Testis (tissue), 3 donors: ENCODE measurements around the gene DAZAP1. TPM values are rescaled to one million over a fixed set of nuclear protein-coding genes. Genes with fewer than 3 reads are reported as not detected.

Experiments used
- DNase-seq: peaks from one replicate; pipeline ENCODE4 v3.0.0-alpha.2; 2019
- H3K27ac ChIP-seq, 2 donors: fragments of 200-600 bp; sonication (generic); one replicate each; pipeline ENCODE4 v1.5.1; 2019
- H3K27me3 ChIP-seq: fragments of 200-600 bp; sonication (generic); one replicate; pipeline ENCODE4 v1.5.1; 2019
- H3K36me3 ChIP-seq: fragments of 200-600 bp; sonication (generic); one replicate; pipeline ENCODE4 v1.5.1; 2017; ENCODE audit warnings: low read depth; ENCODE audit errors: missing control alignments
- H3K4me1 ChIP-seq: fragments of 200-600 bp; sonication (generic); one replicate; pipeline ENCODE4 v1.5.1; 2019
- H3K4me3 ChIP-seq, 2 donors: fragments of 200-600 bp; sonication (generic); one replicate each; pipeline ENCODE4 v1.5.1; 2017 to 2019
- H3K9me3 ChIP-seq: fragments of 200-600 bp; sonication (generic); one replicate; pipeline ENCODE4 v1.5.1; 2017
- POLR2A ChIP-seq: fragments of 450-650 bp; IDR thresholded peaks from one replicate; pipeline ENCODE4 v1.6.1; 2017; ENCODE audit warnings: antibody characterized with exemption, mild to moderate bottlenecking, moderate library complexity
- WGBS, 2 donors: methylation state at CpG; one replicate each; pipeline ENCODE4 v1.1.5; 2018; 5-methylcytosine and 5-hydroxymethylcytosine counted together
- intact Hi-C: fragments of 100-400 bp; cut with DNase I; formaldehyde crosslinking; loops from one replicate; pipeline ENCODE4 v1.15.1; 2023; ENCODE audit warnings: low total_unique reads
- polyA plus RNA-seq: library from polyadenylated mRNA; stranded (reverse); fragments of 350-450 nt; fragmentation: Illumina TruSeq; extraction: RNeasy Lipid Tissue Mini Kit (QIAGEN cat#74804); gene quantifications from one replicate; pipeline ENCODE4 v1.2.3, GENCODE V29; 2014; ENCODE audit warnings: low read depth, low replicate concordance; ENCODE audit not compliant: insufficient read depth
- total RNA-seq, 2 donors: library from RNA; depleted of rRNA; stranded (reverse); fragments of >200 nt; gene quantifications; one replicate each; pipeline ENCODE4 v1.2.3, GENCODE V29; 2016
- TF ChIP-seq, protein P1 (sequence below), 3 experiments: fragments of 450-650 bp in 2 of 3; fragments of 200-600 bp in 1 of 3; sonication (generic) in 1 of 3; IDR thresholded peaks; one replicate each; pipeline ENCODE4 v1.5.1; 2016 to 2019; ENCODE audit warnings: antibody characterized with exemption in 3 of 3, mild to moderate bottlenecking in 2 of 3, moderate library complexity in 1 of 3

Gene DAZAP1
- total and polyA plus RNA-seq, 3 donors from 2014 or later: 97.9 to 215 (median 99.6) TPM

DNA sequence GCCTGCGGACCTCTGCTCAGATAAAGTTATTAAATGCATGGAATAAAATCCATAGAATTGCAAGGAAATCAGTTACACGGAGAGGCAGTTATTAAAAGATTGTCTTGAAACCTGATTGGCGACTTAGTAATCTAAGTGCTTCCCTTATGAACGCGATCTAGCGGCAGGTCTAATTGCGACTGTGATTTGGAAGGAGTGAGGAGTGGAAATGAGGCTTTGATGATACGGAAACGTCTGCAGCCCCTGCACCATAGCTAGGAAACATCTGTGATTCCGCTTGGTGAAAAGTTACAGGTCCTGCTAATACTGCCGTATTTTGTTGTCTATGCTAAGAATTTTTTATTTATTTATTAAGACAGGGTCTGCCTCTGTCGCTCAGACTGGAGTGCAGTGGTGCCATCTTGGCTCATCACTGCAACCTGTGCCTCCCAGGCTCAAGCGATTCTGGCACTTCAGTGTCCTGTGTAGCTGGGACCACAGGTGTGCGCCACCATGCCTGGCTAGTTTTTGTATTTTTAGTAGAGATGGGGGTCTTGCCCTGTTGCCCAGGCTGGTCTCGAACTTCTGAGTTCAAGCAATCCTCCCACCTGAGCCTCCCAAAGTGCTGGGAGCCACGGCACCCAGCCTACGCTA lies 22.8 kb upstream of the DAZAP1 start:
- no peak for DNase-seq
- no peaks in the 10 kb centered on the region for H3K36me3 ChIP-seq
- 23 to 27% methylated on average over 17 of the region's 17 CpGs for WGBS, 2 donors
- H3K4me1 ChIP-seq: peaks cover 15% of the 10 kb centered on the region
- intact Hi-C loops: no loop called here
- TF ChIP-seq, protein P1, sequence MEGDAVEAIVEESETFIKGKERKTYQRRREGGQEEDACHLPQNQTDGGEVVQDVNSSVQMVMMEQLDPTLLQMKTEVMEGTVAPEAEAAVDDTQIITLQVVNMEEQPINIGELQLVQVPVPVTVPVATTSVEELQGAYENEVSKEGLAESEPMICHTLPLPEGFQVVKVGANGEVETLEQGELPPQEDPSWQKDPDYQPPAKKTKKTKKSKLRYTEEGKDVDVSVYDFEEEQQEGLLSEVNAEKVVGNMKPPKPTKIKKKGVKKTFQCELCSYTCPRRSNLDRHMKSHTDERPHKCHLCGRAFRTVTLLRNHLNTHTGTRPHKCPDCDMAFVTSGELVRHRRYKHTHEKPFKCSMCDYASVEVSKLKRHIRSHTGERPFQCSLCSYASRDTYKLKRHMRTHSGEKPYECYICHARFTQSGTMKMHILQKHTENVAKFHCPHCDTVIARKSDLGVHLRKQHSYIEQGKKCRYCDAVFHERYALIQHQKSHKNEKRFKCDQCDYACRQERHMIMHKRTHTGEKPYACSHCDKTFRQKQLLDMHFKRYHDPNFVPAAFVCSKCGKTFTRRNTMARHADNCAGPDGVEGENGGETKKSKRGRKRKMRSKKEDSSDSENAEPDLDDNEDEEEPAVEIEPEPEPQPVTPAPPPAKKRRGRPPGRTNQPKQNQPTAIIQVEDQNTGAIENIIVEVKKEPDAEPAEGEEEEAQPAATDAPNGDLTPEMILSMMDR (IDR thresholded peaks at IDR 0.05): no peak
- no peak for TF ChIP-seq POLR2A
- H3K4me3 ChIP-seq: peak overlapping the region; percentile 78 to 87
- H3K27ac ChIP-seq: peak overlapping the region; percentile 76 to 83
- H3K27me3 ChIP-seq: no peaks in the 10 kb centered on the region
- H3K9me3 ChIP-seq: no peaks in the 10 kb centered on the region

DNA sequence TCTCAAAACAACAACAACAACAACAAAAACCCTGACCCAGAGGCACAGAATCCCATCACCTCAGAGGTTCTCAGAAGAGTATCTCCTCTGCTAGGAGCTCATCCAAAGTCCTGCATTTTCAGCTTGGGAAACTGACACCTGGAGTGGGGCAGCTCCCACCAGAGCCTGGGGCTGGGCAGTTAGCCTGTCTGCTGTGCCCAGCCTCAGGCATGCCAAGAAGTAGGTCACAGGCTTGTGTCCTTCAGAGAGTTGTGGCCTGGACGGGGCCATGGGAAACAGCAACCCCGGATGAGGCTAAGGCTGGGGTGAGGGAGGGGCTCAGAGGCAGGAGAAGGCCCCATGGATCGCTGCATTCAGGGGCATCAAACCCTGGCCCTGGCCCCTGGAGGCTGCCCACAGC lies 21.6 kb upstream of the DAZAP1 start:
- Histone ChIP-seq H3K9me3 (no peaks in the 10 kb centered on the region), H3K27ac (no peak overlapping the region), H3K27me3 (no peaks in the 10 kb centered on the region), H3K4me3 (no peak overlapping the region), H3K36me3 (no peaks in the 10 kb centered on the region), H3K4me1 (peaks cover 15% of the 10 kb centered on the region)
- intact Hi-C loops: no loop called here
- 81% methylated on average over 3 of the region's 3 CpGs; no CpG with 5 or more reads in 1 of the 2 donors for WGBS, 2 donors
- no peak for DNase-seq
- no peak for TF ChIP-seq POLR2A
- TF ChIP-seq, protein P1 (IDR thresholded peaks at IDR 0.05): no peak

DNA sequence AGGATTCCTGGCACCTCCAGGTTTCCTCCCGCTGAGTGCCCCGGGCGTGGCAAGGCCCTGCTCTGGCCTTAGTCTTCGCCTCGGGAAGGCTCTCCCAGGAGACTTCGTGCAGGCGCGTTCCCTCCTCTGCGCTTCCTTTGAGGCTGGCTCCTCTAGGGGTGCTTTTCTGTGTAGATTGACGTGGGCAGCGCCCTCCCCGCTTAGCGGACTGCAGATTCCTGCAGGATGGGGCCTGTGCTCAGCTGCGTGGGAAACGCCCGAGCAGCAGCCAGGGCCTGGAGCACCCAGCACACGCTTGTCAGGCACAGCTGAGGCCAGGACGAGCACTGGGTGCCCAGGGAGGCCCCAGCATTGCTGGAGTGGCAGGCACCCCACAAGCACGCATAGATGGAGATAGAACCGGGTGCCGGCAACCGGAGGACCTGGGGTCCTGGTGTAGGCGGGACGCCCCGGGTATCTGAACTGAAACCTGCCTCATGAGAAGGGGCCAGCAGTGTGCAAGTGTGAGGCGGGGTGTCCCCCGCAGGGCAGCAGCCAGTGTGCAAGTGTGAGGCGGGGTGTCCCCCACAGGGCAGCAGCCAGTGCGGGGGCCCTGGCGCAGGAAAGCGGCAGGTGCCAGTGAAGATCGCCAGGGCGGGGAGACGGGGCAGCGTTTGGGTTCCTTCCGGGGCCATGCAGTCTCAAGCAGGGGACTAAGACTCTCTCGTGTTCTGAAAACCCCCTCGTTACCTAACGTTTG lies 20.3 kb upstream of the DAZAP1 start:
- H3K27me3 ChIP-seq: no peaks in the 10 kb centered on the region
- no peak overlapping the region for H3K4me3 ChIP-seq
- TF ChIP-seq, protein P1 (IDR thresholded peaks at IDR 0.05): no peak
- TF ChIP-seq POLR2A: no peak
- no peaks in the 10 kb centered on the region for H3K36me3 ChIP-seq
- WGBS, 2 donors: 90 to 92% methylated on average over 15 to 39 of the region's 39 CpGs
- intact Hi-C loops: no loop called here
- no peak for DNase-seq
- H3K9me3 ChIP-seq: no peaks in the 10 kb centered on the region
- peaks cover 8% of the 10 kb centered on the region for H3K4me1 ChIP-seq
- H3K27ac ChIP-seq: no peak overlapping the region

DNA sequence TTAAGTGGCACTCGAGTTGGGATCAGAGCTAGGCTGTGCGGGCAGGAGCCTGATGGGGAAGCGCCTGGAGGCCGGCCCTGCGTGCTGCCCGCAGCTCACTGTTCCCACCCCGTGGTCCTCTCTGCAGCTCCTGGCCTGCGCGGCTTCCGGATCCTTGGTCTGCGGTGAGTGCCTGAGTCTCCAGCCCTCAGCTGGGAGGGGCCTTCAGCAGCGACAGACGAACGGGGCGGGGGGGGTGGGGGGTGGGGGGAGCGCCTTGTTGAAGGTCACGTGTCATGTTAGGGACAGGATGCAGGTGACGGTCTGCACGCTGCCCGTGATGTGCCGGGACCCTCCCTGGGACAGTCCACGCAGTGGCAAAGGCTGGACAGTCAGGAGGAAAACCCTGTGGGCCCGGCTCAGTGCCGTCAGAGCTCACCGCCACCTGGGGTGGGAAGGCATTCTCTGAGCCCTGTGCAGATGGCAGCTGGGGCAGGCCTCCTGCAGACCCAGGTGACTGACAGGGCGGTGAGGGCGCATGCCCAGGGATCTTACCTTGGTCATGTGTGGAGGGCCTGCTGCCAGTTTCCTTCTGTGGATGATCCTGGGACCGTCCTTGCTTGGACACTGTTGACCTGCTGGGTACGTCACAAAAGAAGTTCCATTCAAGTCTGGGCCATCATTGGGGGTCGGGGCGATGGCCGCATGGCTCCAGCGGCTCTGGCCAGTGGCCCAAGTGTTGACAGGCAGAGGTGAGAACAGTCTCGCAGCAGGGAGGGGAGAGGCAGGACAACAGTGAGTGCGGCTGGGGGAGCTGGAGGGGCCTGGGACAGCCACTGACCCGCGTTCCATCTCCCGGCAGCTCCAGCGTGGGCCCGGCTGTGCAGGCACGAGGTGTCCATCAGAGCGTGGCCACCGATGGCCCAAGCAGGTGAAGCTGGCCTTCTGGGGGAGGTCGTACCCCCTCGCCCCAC lies 19.4 kb upstream of the DAZAP1 start:
- intact Hi-C loops: no loop called here

More for the DNA sequence above, 19.4 kb upstream of the DAZAP1 start:
- H3K4me3 ChIP-seq: no peak overlapping the region
- H3K4me1 ChIP-seq: peaks cover 8% of the 10 kb centered on the region
- H3K27me3 ChIP-seq: no peaks in the 10 kb centered on the region
- TF ChIP-seq, protein P1 (IDR thresholded peaks at IDR 0.05): no peak
- no peak for TF ChIP-seq POLR2A
- 87% methylated on average over 31 to 45 of the region's 45 CpGs for WGBS, 2 donors
- no peaks in the 10 kb centered on the region for H3K36me3 ChIP-seq
- DNase-seq: no peak
- H3K27ac ChIP-seq: no peak overlapping the region
- H3K9me3 ChIP-seq: no peaks in the 10 kb centered on the region
